NCI-H2081 (cell line): Measurements from ENCODE around the gene PIEZO2.
"Not testable (repeated sequence)": the region's sequence is repeated elsewhere in the genome, so short reads cannot be mapped to it uniquely, and the experiment has no call there.

Experiments
- DNase-seq, 2 experiments: peaks; one replicate each; lab custom pipeline; 2025; lab: John Stamatoyannopoulos, UW

Gene PIEZO2

GRCh38 chr18:10927286-10927992 is 221.9 kb downstream of the PIEZO2 start:
- no peak for DNase-seq

- DNase-seq = no peak
Measured at GRCh38 chr18:10926621-10927161, 222.7 kb downstream of the PIEZO2 start.

GRCh38 chr18:10924290-10924689 is 225.1 kb downstream of the PIEZO2 start:
- DNase-seq = no peak

GRCh38 chr18:10923551-10924070 is 225.8 kb downstream of the PIEZO2 start:
- DNase-seq = no peak

- no peak for DNase-seq
Measured at GRCh38 chr18:10923141-10923540, 226.2 kb downstream of the PIEZO2 start.

- DNase-seq = not testable (repeated sequence)
Measured at GRCh38 chr18:10922712-10923111, 226.7 kb downstream of the PIEZO2 start.

GRCh38 chr18:10920309-10920708 is 229.1 kb downstream of the PIEZO2 start:
- not testable (repeated sequence) for DNase-seq

GRCh38 chr18:10919851-10920250 is 229.5 kb downstream of the PIEZO2 start:
- no peak for DNase-seq

- no peak for DNase-seq
Measured at GRCh38 chr18:10916865-10917264, 232.5 kb downstream of the PIEZO2 start.

- DNase-seq = no peak
Measured at GRCh38 chr18:10916387-10916786, 233.0 kb downstream of the PIEZO2 start.

GRCh38 chr18:10915748-10916147 is 233.6 kb downstream of the PIEZO2 start:
- DNase-seq = not testable (repeated sequence)

GRCh38 chr18:10914610-10915009 is 234.8 kb downstream of the PIEZO2 start:
- not testable (repeated sequence) for DNase-seq

- no peak for DNase-seq
Measured at GRCh38 chr18:10913919-10914318, 235.4 kb downstream of the PIEZO2 start.

GRCh38 chr18:10912790-10913545 is 236.4 kb downstream of the PIEZO2 start:
- no peak for DNase-seq

GRCh38 chr18:10909724-10910123 is 239.6 kb downstream of the PIEZO2 start:
- no peak for DNase-seq

- no peak for DNase-seq
Measured at GRCh38 chr18:10908760-10909159, 240.6 kb downstream of the PIEZO2 start.

- no peak for DNase-seq
Measured at GRCh38 chr18:10907749-10908148, 241.6 kb downstream of the PIEZO2 start.

GRCh38 chr18:10901329-10901728 is 248.0 kb downstream of the PIEZO2 start:
- DNase-seq = no peak

GRCh38 chr18:10900435-10900834 is 248.9 kb downstream of the PIEZO2 start:
- no peak for DNase-seq

- no peak for DNase-seq
Measured at GRCh38 chr18:10899481-10899880, 249.9 kb downstream of the PIEZO2 start.

GRCh38 chr18:10898417-10898974 is 250.9 kb downstream of the PIEZO2 start:
- DNase-seq = no peak

- DNase-seq = no peak
Measured at GRCh38 chr18:10896851-10897250, 252.5 kb downstream of the PIEZO2 start.

- no peak for DNase-seq
Measured at GRCh38 chr18:10895976-10896375, 253.4 kb downstream of the PIEZO2 start.
